ENCODE results near the gene NXPH1.

NXPH1 gene

DNA sequence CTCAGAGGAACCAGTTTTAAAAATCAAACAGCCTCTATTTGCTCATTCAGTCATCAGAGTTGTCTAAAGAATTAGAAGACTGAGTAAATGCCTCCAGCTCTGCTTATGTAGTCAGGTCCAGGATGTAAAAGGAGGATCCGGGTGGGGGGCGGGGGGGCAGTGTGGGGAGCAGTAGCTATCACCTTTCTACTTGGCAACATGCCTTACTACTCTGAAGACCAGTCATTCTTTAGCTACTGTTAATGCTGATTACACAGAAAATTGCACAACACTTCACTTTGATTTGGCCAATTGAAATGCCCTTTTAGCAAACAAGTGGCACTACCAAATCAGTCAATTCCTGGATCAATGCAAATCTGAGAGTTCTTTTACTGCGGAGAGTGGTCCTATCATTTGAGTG is 164.2 kb downstream of the NXPH1 start:
- Histone ChIP-seq H3K36me3 (replicated peaks; ENCODE audit: low read depth, low read length) (no peaks in the 10 kb centered on the region), H3K9ac (ENCODE audit: low read length) (no peak overlapping the region), H2AFZ (ENCODE audit: low read depth, low read length) (no peak overlapping the region), H3K9me3 (ENCODE audit: insufficient read depth, low read length) (no peaks in the 10 kb centered on the region), H3K4me3 (ENCODE audit: low read length) (no peak overlapping the region), H3K27me3 (ENCODE audit: low read depth, low read length) (no peaks in the 10 kb centered on the region), H3K4me1 (ENCODE audit: low read length) (peaks cover 42% of the 10 kb centered on the region), H3K27ac (ENCODE audit: low read length) (peak overlapping the region; percentile 35), H4K20me1 (ENCODE audit: insufficient read depth, low read length) (no peaks in the 10 kb centered on the region), H3K79me2 (ENCODE audit: low read length) (no peaks in the 10 kb centered on the region), H3K4me2 (ENCODE audit: low read length) (peak overlapping the region; percentile 36)
- TF ChIP-seq, protein P1, sequence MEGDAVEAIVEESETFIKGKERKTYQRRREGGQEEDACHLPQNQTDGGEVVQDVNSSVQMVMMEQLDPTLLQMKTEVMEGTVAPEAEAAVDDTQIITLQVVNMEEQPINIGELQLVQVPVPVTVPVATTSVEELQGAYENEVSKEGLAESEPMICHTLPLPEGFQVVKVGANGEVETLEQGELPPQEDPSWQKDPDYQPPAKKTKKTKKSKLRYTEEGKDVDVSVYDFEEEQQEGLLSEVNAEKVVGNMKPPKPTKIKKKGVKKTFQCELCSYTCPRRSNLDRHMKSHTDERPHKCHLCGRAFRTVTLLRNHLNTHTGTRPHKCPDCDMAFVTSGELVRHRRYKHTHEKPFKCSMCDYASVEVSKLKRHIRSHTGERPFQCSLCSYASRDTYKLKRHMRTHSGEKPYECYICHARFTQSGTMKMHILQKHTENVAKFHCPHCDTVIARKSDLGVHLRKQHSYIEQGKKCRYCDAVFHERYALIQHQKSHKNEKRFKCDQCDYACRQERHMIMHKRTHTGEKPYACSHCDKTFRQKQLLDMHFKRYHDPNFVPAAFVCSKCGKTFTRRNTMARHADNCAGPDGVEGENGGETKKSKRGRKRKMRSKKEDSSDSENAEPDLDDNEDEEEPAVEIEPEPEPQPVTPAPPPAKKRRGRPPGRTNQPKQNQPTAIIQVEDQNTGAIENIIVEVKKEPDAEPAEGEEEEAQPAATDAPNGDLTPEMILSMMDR (IDR thresholded peaks at IDR 0.05; ENCODE audit: low read depth, low read length): no peak
- TF ChIP-seq EZH2phosphoT487 (IDR thresholded peaks at IDR 0.05; ENCODE audit: low read depth): no peak

DNA sequence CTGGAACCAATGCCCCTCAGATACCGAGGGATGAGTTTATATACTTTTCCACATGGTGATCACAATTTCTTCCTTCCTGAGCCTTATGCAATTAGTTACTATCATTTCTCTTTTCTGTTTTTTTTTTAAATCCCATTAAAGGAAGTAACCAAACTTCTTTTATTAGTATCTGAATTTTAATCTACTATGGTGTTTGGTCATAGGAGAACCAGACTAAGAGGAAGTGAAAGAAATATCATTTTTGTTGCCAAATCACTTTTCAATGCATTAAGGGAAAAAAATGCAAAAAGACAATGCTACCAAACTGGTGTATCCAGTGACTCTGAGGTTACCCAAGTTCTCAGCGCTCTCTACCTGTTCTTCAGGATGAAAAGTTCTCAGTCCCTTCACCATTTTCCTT is 167.7 kb downstream of the NXPH1 start:
- Histone ChIP-seq H3K27me3 (ENCODE audit: low read depth, low read length) (no peaks in the 10 kb centered on the region), H3K4me3 (ENCODE audit: low read length) (no peak overlapping the region), H2AFZ (ENCODE audit: low read depth, low read length) (no peak overlapping the region), H4K20me1 (ENCODE audit: insufficient read depth, low read length) (no peaks in the 10 kb centered on the region), H3K9me3 (ENCODE audit: insufficient read depth, low read length) (no peaks in the 10 kb centered on the region), H3K4me2 (ENCODE audit: low read length) (peak overlapping the region; percentile 28; the same call in 1 of the 2 replicates), H3K27ac (ENCODE audit: low read length) (peak overlapping the region; percentile 44), H3K4me1 (ENCODE audit: low read length) (peaks cover 45% of the 10 kb centered on the region), H3K36me3 (replicated peaks; ENCODE audit: low read depth, low read length) (no peaks in the 10 kb centered on the region), H3K9ac (ENCODE audit: low read length) (no peak overlapping the region), H3K79me2 (ENCODE audit: low read length) (no peaks in the 10 kb centered on the region)
- no peak for TF ChIP-seq EZH2phosphoT487 (IDR thresholded peaks at IDR 0.05; ENCODE audit: low read depth)
- TF ChIP-seq, protein P1 (IDR thresholded peaks at IDR 0.05; ENCODE audit: low read depth, low read length): no peak

DNA sequence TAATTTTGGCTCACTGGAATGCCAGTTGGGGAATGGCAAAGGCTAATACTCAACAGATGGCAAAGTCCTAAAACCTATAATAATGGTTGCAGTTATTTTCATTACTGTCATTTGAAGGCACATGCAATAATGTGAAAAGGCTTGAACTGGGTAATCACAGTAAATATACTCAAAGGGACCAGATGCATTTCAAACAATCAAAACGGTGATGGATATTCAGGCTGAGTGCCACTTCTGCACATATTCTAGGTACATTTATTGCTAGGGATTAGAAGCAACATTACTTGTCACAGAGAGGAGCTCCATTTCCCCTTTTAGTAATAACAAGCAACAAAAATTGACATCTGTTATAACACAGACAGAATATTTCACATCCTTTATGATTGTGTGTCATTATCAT is 171.8 kb downstream of the NXPH1 start:
- no peak overlapping the region for H3K4me3 ChIP-seq (ENCODE audit: low read length)
- H3K27me3 ChIP-seq (ENCODE audit: low read depth, low read length): no peaks in the 10 kb centered on the region
- H3K27ac ChIP-seq (ENCODE audit: low read length): no peak overlapping the region

DNA sequence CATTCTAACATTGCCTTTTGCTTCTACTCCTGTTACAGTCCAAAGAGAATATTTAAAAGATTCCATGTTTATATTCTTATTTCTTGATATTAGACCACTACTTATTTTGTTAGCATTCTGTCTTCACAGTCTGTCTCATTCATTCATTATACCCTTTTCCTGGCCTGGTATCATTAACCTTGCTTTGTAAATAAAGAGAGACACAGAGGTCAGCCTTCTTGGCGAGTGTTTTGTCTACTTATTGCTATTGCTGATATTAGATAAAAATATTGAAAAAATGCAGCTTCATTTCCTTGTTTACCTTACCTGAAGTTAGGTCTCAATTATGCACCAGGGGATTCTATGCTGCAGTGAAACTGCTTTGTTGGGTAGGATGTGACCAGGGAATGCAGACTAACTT is 179.2 kb downstream of the NXPH1 start:
- Histone ChIP-seq H3K4me2 (ENCODE audit: low read length) (no peak overlapping the region), H3K27ac (ENCODE audit: low read length) (no peak overlapping the region), H3K36me3 (replicated peaks; ENCODE audit: low read depth, low read length) (no peaks in the 10 kb centered on the region), H3K9me3 (ENCODE audit: insufficient read depth, low read length) (no peaks in the 10 kb centered on the region), H2AFZ (ENCODE audit: low read depth, low read length) (no peak overlapping the region), H3K27me3 (ENCODE audit: low read depth, low read length) (no peaks in the 10 kb centered on the region), H3K79me2 (ENCODE audit: low read length) (no peaks in the 10 kb centered on the region), H3K4me3 (ENCODE audit: low read length) (no peak overlapping the region), H4K20me1 (ENCODE audit: insufficient read depth, low read length) (no peaks in the 10 kb centered on the region), H3K9ac (ENCODE audit: low read length) (no peak overlapping the region), H3K4me1 (ENCODE audit: low read length) (peaks cover 13% of the 10 kb centered on the region)
- TF ChIP-seq, protein P1 (IDR thresholded peaks at IDR 0.05; ENCODE audit: low read depth, low read length): no peak
- TF ChIP-seq EZH2phosphoT487 (IDR thresholded peaks at IDR 0.05; ENCODE audit: low read depth): no peak

More for the DNA sequence above, 171.8 kb downstream of the NXPH1 start:
- H3K9me3 ChIP-seq (ENCODE audit: insufficient read depth, low read length): no peaks in the 10 kb centered on the region
- H2AFZ ChIP-seq (ENCODE audit: low read depth, low read length): no peak overlapping the region
- no peak overlapping the region for H3K4me2 ChIP-seq (ENCODE audit: low read length)
- no peak overlapping the region for H3K9ac ChIP-seq (ENCODE audit: low read length)
- H3K79me2 ChIP-seq (ENCODE audit: low read length): no peaks in the 10 kb centered on the region
- H4K20me1 ChIP-seq (ENCODE audit: insufficient read depth, low read length): no peaks in the 10 kb centered on the region
- no peaks in the 10 kb centered on the region for H3K36me3 ChIP-seq (replicated peaks; ENCODE audit: low read depth, low read length)
- TF ChIP-seq, protein P1 (IDR thresholded peaks at IDR 0.05; ENCODE audit: low read depth, low read length): no peak
- no peak for TF ChIP-seq EZH2phosphoT487 (IDR thresholded peaks at IDR 0.05; ENCODE audit: low read depth)
- peaks cover 44% of the 10 kb centered on the region for H3K4me1 ChIP-seq (ENCODE audit: low read length)

All from OCI-LY3 (cell line).